SU-DHL-6 (cell line): ENCODE results near the gene HACL1.

Experiments
- CTCF ChIP-seq: fragments of 200-600 bp; sonication (generic); IDR thresholded peaks from one replicate; pipeline ENCODE4 v1.5.1; 2017; ENCODE audit warnings: antibody characterized with exemption, mild to moderate bottlenecking, low read length, moderate library complexity; ENCODE audit not compliant: insufficient read depth, poor library complexity, severe bottlenecking
- EZH2phosphoT487 ChIP-seq: fragments of 200-600 bp; sonication (generic), shearing (Covaris generic); conservative IDR thresholded peaks from 2 replicates; pipeline ENCODE4 v1.6.1; 2018; ENCODE audit warnings: mild to moderate bottlenecking, antibody characterized with exemption, low read length, moderate library complexity, mixed read lengths

GRCh38 chr3:15523660-15524417 lies 77.5 kb downstream of the HACL1 start:
- TF ChIP-seq CTCF (no peak), EZH2phosphoT487 (no peak)
